SK-N-SH (cell line): Measurements from ENCODE around the gene GLCE. TPM values are rescaled to one million over a fixed set of nuclear protein-coding genes. Genes with fewer than 3 reads are reported as not detected.

Experiments
- CTCF ChIA-PET: fragments of 300-600, 350-600 bp; formaldehyde crosslinking; extraction: SDS; loops from one replicate; lab custom pipeline; 2021; lab: Yijun Ruan, JAX
- POLR2A ChIA-PET: fragments of 350-600 bp; sonication (Branson Sonifier 250); formaldehyde crosslinking; extraction: SDS; loops from one replicate; lab custom pipeline; 2020; ENCODE audit warnings: antibody characterized with exemption, inconsistent platforms; lab: Yijun Ruan, JAX
- DNase-seq: peaks from one replicate; pipeline ENCODE4 v3.0.0; 2012
- H2AFZ ChIP-seq: fragments of 200-600 bp; sonication (generic); 2 replicates; pipeline ENCODE4 v1.8.1; 2016; ENCODE audit warnings: antibody characterized with exemption, mild to moderate bottlenecking, low read depth
- H3F3A ChIP-seq: fragments of 200-600 bp; sonication (generic); replicated peaks from 2 replicates; pipeline ENCODE3; 2016; ENCODE audit warnings: antibody characterized with exemption, mild to moderate bottlenecking; ENCODE audit not compliant: insufficient read depth
- H3K27ac ChIP-seq, 2 experiments: fragments of 200-500 bp in 1 of 2; fragments of 200-600 bp in 1 of 2; sonication (Bioruptor generic) in 1 of 2; sonication (generic), shearing (Covaris generic) in 1 of 2; 2 replicates each; pipeline versions ENCODE4 v1.5.1 to v1.6.1; 2014 to 2016; ENCODE audit warnings: low read depth in 2 of 2, inconsistent platforms in 1 of 2, low read length in 1 of 2, mild to moderate bottlenecking in 1 of 2, mixed read lengths in 1 of 2
- H3K27me3 ChIP-seq: fragments of 200-600 bp; sonication (generic), shearing (Covaris generic); 2 replicates; pipeline ENCODE4 v1.6.1; 2016; ENCODE audit warnings: mixed run types; ENCODE audit not compliant: insufficient read depth
- H3K36me3 ChIP-seq, 2 experiments: fragments of 200-500 bp in 1 of 2; fragments of 200-600 bp in 1 of 2; sonication (Bioruptor generic) in 1 of 2; sonication (generic) in 1 of 2; replicated peaks in 1 of 2; 2 replicates each; pipeline versions ENCODE3 to v1.5.1; 2014 to 2016; ENCODE audit warnings: low read length in 1 of 2, mild to moderate bottlenecking in 1 of 2; ENCODE audit not compliant: insufficient read depth in 2 of 2, control insufficient read depth in 1 of 2
- H3K4me1 ChIP-seq, 2 experiments: fragments of 200-500 bp in 1 of 2; fragments of 200-600 bp in 1 of 2; sonication (Bioruptor generic) in 1 of 2; sonication (generic), shearing (Covaris generic) in 1 of 2; 2 replicates each; pipeline versions ENCODE4 v1.5.1 to v1.6.1; 2014 to 2016; ENCODE audit warnings: low read depth in 1 of 2, low read length in 1 of 2, mixed run types in 1 of 2; ENCODE audit not compliant: insufficient read depth in 2 of 2, control insufficient read depth in 1 of 2
- H3K4me2 ChIP-seq: fragments of 200-600 bp; sonication (generic), shearing (Covaris generic); 2 replicates; pipeline ENCODE4 v1.6.1; 2017; ENCODE audit warnings: mixed run types
- H3K4me3 ChIP-seq, 2 experiments: fragments of 200-500 bp in 1 of 2; fragments of 200-600 bp in 1 of 2; sonication (Bioruptor generic) in 1 of 2; sonication (generic), shearing (Covaris generic) in 1 of 2; 2 replicates each; pipeline versions ENCODE4 v1.5.1 to v1.8.1; 2014 to 2016; ENCODE audit warnings: low read depth in 2 of 2, inconsistent platforms in 1 of 2, low read length in 1 of 2, mild to moderate bottlenecking in 1 of 2, mixed read lengths in 1 of 2, moderate library complexity in 1 of 2
- H3K79me2 ChIP-seq: fragments of 200-600 bp; sonication (generic); 2 replicates; pipeline ENCODE4 v1.8.1; 2017; ENCODE audit warnings: mild to moderate bottlenecking; ENCODE audit not compliant: insufficient read depth
- H3K9ac ChIP-seq: fragments of 200-600 bp; sonication (generic); 2 replicates; pipeline ENCODE4 v1.6.1; 2017; ENCODE audit warnings: mixed run types
- H3K9me2 ChIP-seq: fragments of 200-600 bp; sonication (generic); 2 replicates; pipeline ENCODE4 v1.6.1; 2017; ENCODE audit warnings: mixed run types
- H3K9me3 ChIP-seq: fragments of 200-600 bp; sonication (generic); 2 replicates; pipeline ENCODE4 v1.6.1; 2017; ENCODE audit warnings: mixed run types, mild to moderate bottlenecking, moderate library complexity
- H4K20me1 ChIP-seq: fragments of 200-600 bp; sonication (generic); 2 replicates; pipeline ENCODE4 v1.6.1; 2017; ENCODE audit warnings: mild to moderate bottlenecking, mixed run types; ENCODE audit not compliant: insufficient read depth
- CHD2 ChIP-seq: fragments of 150-350 bp; IDR thresholded peaks from 2 replicates; pipeline ENCODE4 v1.6.1; 2018; ENCODE audit warnings: low read length; ENCODE audit not compliant: partially characterized antibody
- EP300 ChIP-seq, 2 experiments: IDR thresholded peaks; 2 replicates each; pipeline versions ENCODE4 v1.4.0 to v1.6.1; 2012; ENCODE audit warnings: borderline replicate concordance in 1 of 2, low read depth in 1 of 2, low read length in 1 of 2
- EZH2phosphoT487 ChIP-seq: fragments of 200-600 bp; sonication (generic); IDR thresholded peaks from 2 replicates; pipeline ENCODE4 v1.6.1; 2017; ENCODE audit warnings: low read depth, mixed run types, mild to moderate bottlenecking, antibody characterized with exemption, moderate library complexity, borderline replicate concordance
- FOXM1 ChIP-seq: IDR thresholded peaks from 2 replicates; pipeline ENCODE4 v1.4.0; 2012; ENCODE audit warnings: low read depth, mild to moderate bottlenecking
- GABPA ChIP-seq: IDR thresholded peaks from 2 replicates; pipeline ENCODE4 v1.4.0; 2012; ENCODE audit warnings: low read depth, mild to moderate bottlenecking
- GATA2 ChIP-seq: sonication (generic); formaldehyde crosslinking; IDR thresholded peaks from 2 replicates; pipeline ENCODE4 v1.5.0; 2020; ENCODE audit warnings: mild to moderate bottlenecking, missing genetic modification reagents
- MAX ChIP-seq: IDR thresholded peaks from 2 replicates; pipeline ENCODE4 v1.4.0; 2012; ENCODE audit warnings: low read depth
- MEF2A ChIP-seq: IDR thresholded peaks from 2 replicates; pipeline ENCODE4 v1.4.0; 2012; ENCODE audit warnings: low read depth, borderline replicate concordance
- MXI1 ChIP-seq: IDR thresholded peaks from 2 replicates; pipeline ENCODE4 v1.6.1; 2012; ENCODE audit warnings: mild to moderate bottlenecking, low read depth, low read length, improper control_type of control experiment
- NFIC ChIP-seq: IDR thresholded peaks from 2 replicates; pipeline ENCODE4 v1.4.0; 2012; ENCODE audit warnings: borderline replicate concordance
- NRF1 ChIP-seq: IDR thresholded peaks from 2 replicates; pipeline ENCODE4 v1.6.1; 2012; ENCODE audit warnings: low read depth, mild to moderate bottlenecking, low read length
- POLR2AphosphoS5 ChIP-seq: IDR thresholded peaks from 2 replicates; pipeline ENCODE4 v1.6.1; 2012; ENCODE audit warnings: low read depth, low read length
- RCOR1 ChIP-seq: fragments of 150-350 bp; IDR thresholded peaks from 2 replicates; pipeline ENCODE4 v1.6.1; 2017; ENCODE audit warnings: antibody characterized with exemption, low read length
- RXRA ChIP-seq: IDR thresholded peaks from 2 replicates; pipeline ENCODE4 v1.4.0; 2012; ENCODE audit warnings: low read depth, mild to moderate bottlenecking, borderline replicate concordance
- TAF1 ChIP-seq: IDR thresholded peaks from 2 replicates; pipeline ENCODE4 v1.6.1; 2012; ENCODE audit warnings: low read depth, mild to moderate bottlenecking, low read length, moderate library complexity, borderline replicate concordance
- USF1 ChIP-seq: IDR thresholded peaks from 2 replicates; pipeline ENCODE4 v1.4.0; 2012; ENCODE audit warnings: low read depth, borderline replicate concordance
- ZBTB33 ChIP-seq: IDR thresholded peaks from 2 replicates; pipeline ENCODE4 v1.4.0; 2012; ENCODE audit warnings: low read depth, borderline replicate concordance
- WGBS: methylation state at CpG from one replicate; pipeline ENCODE4 v1.1.6; 2017; ENCODE audit warnings: low lambda C conversion rate; 5-methylcytosine and 5-hydroxymethylcytosine counted together
- polyA plus RNA-seq, 3 experiments: library from polyadenylated mRNA; depleted of rRNA; stranded (reverse); fragments of >200 nt; gene quantifications; 2 replicates each; pipeline ENCODE4 v1.2.3, GENCODE V29; 2012

The GLCE gene
- polyA plus RNA-seq, 1 of the 3 experiments (the other 2 are of a cell fraction) = 19.5 TPM

GRCh38 chr15:69185216-69185615 lies 24.8 kb downstream of the GLCE start:
- no peaks in the 10 kb centered on the region for H3K9me3 ChIP-seq
- no peak for TF ChIP-seq NFIC
- TF ChIP-seq TAF1 = no peak
- TF ChIP-seq GABPA = no peak
- no peak for TF ChIP-seq CHD2
- no peak for TF ChIP-seq USF1
- no peak for TF ChIP-seq RCOR1
- TF ChIP-seq EZH2phosphoT487 = no peak
- no peak for TF ChIP-seq GATA2 (CRISPR knock-in tag)
- no peak for TF ChIP-seq FOXM1
- TF ChIP-seq MEF2A = no peak
- no peak for TF ChIP-seq EP300 (IDR thresholded peaks at IDR 0.05; ENCODE audit: borderline replicate concordance in 1 of 2, low read depth in 1 of 2, low read length in 1 of 2)
- no peak for TF ChIP-seq POLR2AphosphoS5
- TF ChIP-seq, all 33 proteins: peak for 0
- Histone ChIP-seq H3K4me3 (no peak overlapping the region), H3K36me3 (no peaks in the 10 kb centered on the region), H3K4me1 (peaks cover 0 to 5% of the 10 kb centered on the region in 2 experiments; a peak in 2 of 4 replicates), H3K79me2 (peaks cover 9% of the 10 kb centered on the region; the same call in 1 of the 2 replicates), H3K27ac (no peak overlapping the region), H3K9ac (no peak overlapping the region), H3F3A (peaks cover 12% of the 10 kb centered on the region), H3K4me2 (no peak overlapping the region), H4K20me1 (no peaks in the 10 kb centered on the region), H2AFZ (no peak overlapping the region), H3K9me2 (no peaks in the 10 kb centered on the region), H3K27me3 (no peaks in the 10 kb centered on the region)
- POLR2A ChIA-PET = no interaction called here
- DNase-seq = no peak
- 97% methylated on average over 1 of the region's 1 CpG for WGBS
- CTCF ChIA-PET = interaction anchor here (0.9 to 1.9 kb wide), 3 partner anchors 40 to 209 kb away, joined by 3 to 6 read pairs (median 3); no protein-coding TSS in a partner anchor

GRCh38 chr15:69185706-69186105 lies 25.3 kb downstream of the GLCE start:
- CTCF ChIA-PET = interaction anchor here (0.9 to 1.9 kb wide), 2 partner anchors 40 to 127 kb away, joined by 3 to 6 read pairs; no protein-coding TSS in a partner anchor
- Histone ChIP-seq H3F3A (peaks cover 10% of the 10 kb centered on the region), H3K4me2 (no peak overlapping the region), H3K27ac (no peak overlapping the region), H3K36me3 (peaks cover 0 to 2% of the 10 kb centered on the region in 2 experiments)
- TF ChIP-seq GATA2 (CRISPR knock-in tag) (no peak), MAX (no peak), ZBTB33 (no peak), EP300 (IDR thresholded peaks at IDR 0.05; ENCODE audit: borderline replicate concordance in 1 of 2, low read depth in 1 of 2, low read length in 1 of 2) (no peak), NRF1 (no peak), RXRA (no peak), MXI1 (no peak), USF1 (no peak)
- TF ChIP-seq, all 33 proteins: peak for 0
- no peak overlapping the region for H3K4me3 ChIP-seq
- 100% methylated on average over 2 of the region's 3 CpGs for WGBS
- no peaks in the 10 kb centered on the region for H4K20me1 ChIP-seq
- H2AFZ ChIP-seq = no peak overlapping the region
- H3K79me2 ChIP-seq = peaks cover 9% of the 10 kb centered on the region; the same call in 1 of the 2 replicates
- POLR2A ChIA-PET = no interaction called here
- H3K4me1 ChIP-seq = peaks cover 0 to 5% of the 10 kb centered on the region in 2 experiments; a peak in 2 of 4 replicates
- H3K9ac ChIP-seq = no peak overlapping the region
- no peaks in the 10 kb centered on the region for H3K9me3 ChIP-seq
- H3K27me3 ChIP-seq = no peaks in the 10 kb centered on the region
- no peak for DNase-seq
- no peaks in the 10 kb centered on the region for H3K9me2 ChIP-seq
